Activated CD8-positive, alpha-beta T cell treated with anti-CD3 and anti-CD28 coated beads for 36 hours (primary cell): Measurements from ENCODE around the gene PECR. TPM values are rescaled to one million over a fixed set of nuclear protein-coding genes. Genes with fewer than 3 reads are reported as not detected.

Experiments
- ATAC-seq: fragments of 200-7000 bp; cut with Tn5 transposase; one replicate; pipeline ENCODE4 v1.10.0; 2021; ENCODE audit warnings: mild to moderate bottlenecking, moderate library complexity
- CTCF ChIA-PET: fragments of 350-600 bp; sonication (Branson Sonifier 250); formaldehyde crosslinking; loops from one replicate; lab custom pipeline; 2021; ENCODE audit warnings: antibody characterized with exemption; lab: Charles Lee
- POLR2A ChIA-PET: fragments of 350-600 bp; sonication (Branson Sonifier 250); formaldehyde crosslinking; loops from one replicate; lab custom pipeline; 2021; ENCODE audit warnings: antibody characterized with exemption; lab: Charles Lee
- DNase-seq: peaks from one replicate; pipeline ENCODE4 v3.0.0-alpha.2; 2020
- H3K27ac Mint-ChIP-seq: one replicate; pipeline ENCODE4 v1.8.0; 2021; ENCODE audit warnings: mild to moderate bottlenecking, mixed read lengths
- H3K27me3 Mint-ChIP-seq: one replicate; pipeline ENCODE4 v1.8.0; 2021; ENCODE audit warnings: mixed read lengths
- H3K36me3 Mint-ChIP-seq: one replicate; pipeline ENCODE4 v1.8.0; 2021; ENCODE audit warnings: low read depth, mixed read lengths
- H3K4me1 Mint-ChIP-seq: one replicate; pipeline ENCODE4 v1.8.0; 2021; ENCODE audit warnings: low read depth, mixed read lengths
- H3K4me3 Mint-ChIP-seq: one replicate; pipeline ENCODE4 v1.8.0; 2021; ENCODE audit warnings: mild to moderate bottlenecking, moderate library complexity, mixed read lengths
- H3K9me3 Mint-ChIP-seq: one replicate; pipeline ENCODE4 v1.8.0; 2021; ENCODE audit warnings: mixed read lengths
- CTCF ChIP-seq: fragments of 200-600 bp; IDR thresholded peaks from one replicate; pipeline ENCODE4 v1.8.0; 2022; ENCODE audit warnings: antibody characterized with exemption, mild to moderate bottlenecking
- intact Hi-C: fragments of 100-400 bp; cut with micrococcal nuclease; formaldehyde crosslinking; loops from one replicate; pipeline ENCODE4 v1.10.0; 2022
- total RNA-seq, 2 experiments: library from RNA; stranded (reverse); gene quantifications; one replicate each; pipeline ENCODE4 v1.2.3, GENCODE V29; 2021

The PECR gene
- total RNA-seq, 2 experiments from 2014 or later, result 21.1 to 22.5 TPM

DNA sequence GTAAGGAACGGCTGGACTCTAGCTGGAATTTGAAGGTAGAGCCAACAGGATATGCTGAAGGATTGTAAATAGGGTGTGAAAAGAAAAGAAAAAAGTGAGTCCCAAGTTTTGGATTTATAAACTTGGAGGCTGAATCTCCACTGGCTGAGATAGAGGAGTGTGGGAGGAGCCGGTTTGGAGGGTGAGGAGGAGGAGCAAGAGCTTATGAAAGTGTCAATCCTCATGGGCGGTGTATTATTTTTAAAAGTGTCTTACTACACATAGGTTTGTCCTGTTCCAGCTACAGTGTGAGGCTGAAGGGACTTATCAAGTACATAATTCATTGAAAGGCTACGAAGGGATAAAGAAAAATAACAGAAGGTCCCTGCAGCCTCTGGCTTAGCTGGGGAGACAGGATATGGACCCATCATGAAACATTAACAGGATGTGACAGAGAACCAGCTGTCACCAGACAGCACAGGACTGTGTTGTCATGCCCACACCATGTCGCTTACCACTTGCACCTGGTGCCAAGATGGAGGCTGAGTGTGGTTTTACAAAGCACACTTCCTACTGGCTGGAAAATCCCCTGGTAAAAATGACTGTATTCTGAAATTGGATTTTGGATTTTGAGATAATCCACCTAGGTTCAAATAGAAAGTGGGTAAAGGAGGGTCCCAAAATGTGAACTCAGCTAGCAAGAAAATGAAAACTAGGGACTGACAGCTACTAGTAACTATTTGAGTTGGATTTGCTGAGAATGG lies 65.7 kb downstream of the PECR start:
- H3K4me1 Mint-ChIP-seq, result peaks cover 57% of the 10 kb centered on the region
- DNase-seq, result peak; percentile 82
- intact Hi-C loops, result no loop called here

GRCh38 chr2:216014986-216015385 lies 66.6 kb downstream of the PECR start:
- POLR2A ChIA-PET, result interaction anchor here (0.7 to 1.8 kb wide), 3 partner anchors 13 to 180 kb away, joined by 3 to 8 read pairs (median 3); no protein-coding TSS in a partner anchor
- Mint-ChIP-seq H3K4me3 (no peak overlapping the region), H3K36me3 (no peaks in the 10 kb centered on the region), H3K27ac (peak overlapping the region; percentile 89), H3K27me3 (no peaks in the 10 kb centered on the region), H3K9me3 (peaks cover 3% of the 10 kb centered on the region), H3K4me1 (peaks cover 57% of the 10 kb centered on the region)
- no peak for TF ChIP-seq CTCF
- ATAC-seq, result no peak
- CTCF ChIA-PET, result interaction anchor here (2.6 to 6.4 kb wide), 3 partner anchors 9 to 64 kb away, joined by 18 to 67 read pairs (median 21); no protein-coding TSS in a partner anchor
- intact Hi-C loops, result no loop called here
- DNase-seq, result no peak

More for the DNA sequence above, 65.7 kb downstream of the PECR start:
- Mint-ChIP-seq H3K27me3 (no peaks in the 10 kb centered on the region), H3K27ac (peak overlapping the region; percentile 89), H3K4me3 (peak overlapping the region; percentile 43), H3K36me3 (no peaks in the 10 kb centered on the region), H3K9me3 (peaks cover 3% of the 10 kb centered on the region)
- ChIA-PET CTCF (interaction anchor here (0.9 to 6.4 kb wide), 8 partner anchors 10 to 94 kb away, joined by 3 to 67 read pairs (median 4); partner anchors contain the start of gene XRCC5), POLR2A (interaction anchor here (0.7 to 1.8 kb wide), 8 partner anchors 14 to 704 kb away, joined by 3 to 8 read pairs (median 3); partner anchors contain the start of gene ATIC)
- ATAC-seq, result peak; percentile 82
- TF ChIP-seq CTCF, result no peak

DNA sequence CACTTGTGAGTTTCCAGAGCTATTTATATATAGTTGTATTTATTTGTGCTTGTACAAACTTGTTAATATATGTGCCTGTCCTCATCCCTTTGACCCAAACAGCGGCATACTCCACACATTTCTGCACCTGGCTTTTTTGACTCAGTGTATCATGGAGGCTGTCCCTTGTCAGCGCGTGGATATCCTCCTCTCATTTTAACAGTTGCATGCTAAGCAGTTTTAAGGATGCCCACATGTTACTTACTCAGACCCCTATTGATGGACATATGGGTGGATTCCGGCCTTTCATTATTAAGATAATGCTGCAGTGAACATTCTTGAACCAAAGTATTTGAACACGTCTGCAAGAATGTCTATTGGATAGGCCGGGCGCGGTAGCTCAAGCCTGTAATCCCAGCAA lies 67.6 kb downstream of the PECR start:
- intact Hi-C loops, result no loop called here
- ATAC-seq (no peak), DNase-seq (no peak)
- POLR2A ChIA-PET, result interaction anchor here (0.8 to 1.3 kb wide), 2 partner anchors 9 to 19 kb away, joined by 3 to 4 read pairs; no protein-coding TSS in a partner anchor
- Mint-ChIP-seq H3K27me3 (no peaks in the 10 kb centered on the region), H3K4me1 (peaks cover 65% of the 10 kb centered on the region), H3K9me3 (peaks cover 3% of the 10 kb centered on the region), H3K27ac (no peak overlapping the region), H3K4me3 (peak overlapping the region; percentile 93), H3K36me3 (no peaks in the 10 kb centered on the region)
- no peak for TF ChIP-seq CTCF
- CTCF ChIA-PET, result interaction anchor here (0.7 to 1.1 kb wide), 5 partner anchors 9 to 96 kb away, joined by 3 to 6 read pairs (median 3); no protein-coding TSS in a partner anchor

DNA sequence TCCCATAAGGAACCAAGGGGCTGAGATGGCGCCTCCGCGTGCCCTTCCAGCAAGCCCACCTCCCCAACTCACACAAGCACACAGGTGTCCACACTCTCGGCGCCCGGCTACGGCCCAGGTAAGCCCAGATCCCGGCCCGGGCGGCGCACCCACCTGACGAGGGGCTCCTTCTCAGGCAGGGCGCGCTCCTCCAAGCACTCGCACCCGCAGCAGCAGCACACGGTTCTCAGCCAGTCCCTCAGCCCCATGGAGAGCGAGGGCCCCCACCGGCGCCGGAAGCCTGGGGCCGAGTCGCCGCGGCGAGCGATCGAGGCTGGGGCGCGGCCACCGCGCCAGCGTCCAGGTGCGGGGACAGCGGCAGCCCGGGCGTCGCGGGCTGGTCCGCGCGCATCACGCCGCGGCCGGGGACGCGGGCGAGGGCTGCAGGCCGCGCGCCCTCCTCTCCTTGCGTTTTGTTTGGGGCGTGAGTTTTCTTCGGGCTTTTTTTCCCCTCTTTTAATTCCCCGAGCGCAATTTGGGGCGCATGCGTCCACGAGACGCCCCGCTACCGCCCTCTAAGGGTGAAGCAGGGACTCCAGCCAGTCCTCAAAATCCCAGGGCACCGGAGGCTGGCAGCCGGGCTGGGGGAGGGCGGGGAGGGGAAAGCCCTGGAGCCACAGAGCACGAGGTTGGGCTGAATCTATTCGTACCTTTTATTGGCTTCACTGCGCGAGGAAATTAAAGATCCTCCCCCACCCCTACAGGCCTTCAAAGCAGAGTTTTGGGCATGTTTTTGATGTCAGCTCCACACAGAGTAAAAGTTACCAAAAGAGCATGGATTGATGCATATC lies 68.3 kb downstream of the PECR start, which contains the start of gene MREG:
Gene MREG (minus strand): TSS at position 472 of the 830 bp plus-strand sequence. CDS start 224 bp downstream, at position 248.
- peak within 1 kb of the TSS; percentile 79 for H3K27ac Mint-ChIP-seq
- CTCF ChIA-PET, result interaction anchor here (0.7 to 2.4 kb wide), 10 partner anchors 10 to 101 kb away, joined by 3 to 15 read pairs (median 5); no protein-coding TSS in a partner anchor
- intact Hi-C loops, result no loop called here
- peaks cover 64% of the 10 kb centered on the region for H3K4me1 Mint-ChIP-seq
- no peaks in the 10 kb centered on the region for H3K36me3 Mint-ChIP-seq
- ATAC-seq, result peak; percentile 76
- peaks cover 1% of the 10 kb centered on the region for H3K9me3 Mint-ChIP-seq
- POLR2A ChIA-PET, result interaction anchor here (0.8 to 1.4 kb wide), 5 partner anchors 10 to 45 kb away, joined by 3 to 4 read pairs (median 4); no protein-coding TSS in a partner anchor
- peak; percentile 90 for DNase-seq
- H3K4me3 Mint-ChIP-seq, result peak within 1 kb of the TSS; percentile 93
- H3K27me3 Mint-ChIP-seq, result no peaks in the 10 kb centered on the region
- peak; percentile 68 for TF ChIP-seq CTCF
